ENCODE data around the gene CDCA7. TPM values are rescaled to one million over a fixed set of nuclear protein-coding genes. Genes with fewer than 3 reads are reported as not detected.
"Not testable (repeated sequence)": the region's sequence is repeated elsewhere in the genome, so short reads cannot be mapped to it uniquely, and the experiment has no call there.

The CDCA7 gene
- total and polyA plus RNA-seq, 7 donors = 0.33 to 22.7 (median 3.8) TPM; not detected in 1

- DNase-seq = no peak
- intact Hi-C loops (cut with DNase I) = no loop called here
- no peak for TF ChIP-seq EP300 (IDR thresholded peaks at IDR 0.05)
- no peak for TF ChIP-seq CTCF (IDR thresholded peaks at IDR 0.05)
- TF ChIP-seq POLR2A (IDR thresholded peaks at IDR 0.05) = no peak
- no peak for TF ChIP-seq POLR2AphosphoS5 (IDR thresholded peaks at IDR 0.05)
These were observed 60.2 kb downstream of the CDCA7 start for GRCh38 chr2:173414823-173415322.

GRCh38 chr2:173415431-173416381 is 61.0 kb downstream of the CDCA7 start:
- H3K27ac ChIP-seq = no peak overlapping the region
- no peak for DNase-seq
- no peaks in the 10 kb centered on the region for H3K9me3 ChIP-seq
- H3K27me3 ChIP-seq = no peaks in the 10 kb centered on the region
- intact Hi-C loops (cut with DNase I) = no loop called here
- 82 to 88% methylated on average over 31 of the region's 31 CpGs for WGBS, 2 donors
- no peak overlapping the region for H3K4me3 ChIP-seq
- no peaks in the 10 kb centered on the region for H3K4me1 ChIP-seq
- TF ChIP-seq CTCF (IDR thresholded peaks at IDR 0.05) (no peak), POLR2A (IDR thresholded peaks at IDR 0.05) (no peak), EP300 (IDR thresholded peaks at IDR 0.05) (no peak), POLR2AphosphoS5 (IDR thresholded peaks at IDR 0.05) (no peak)
- no peaks in the 10 kb centered on the region for H3K36me3 ChIP-seq

More at GRCh38 chr2:173414823-173415322, 60.2 kb downstream of the CDCA7 start:
- H3K36me3 ChIP-seq = no peaks in the 10 kb centered on the region
- H3K9me3 ChIP-seq = no peaks in the 10 kb centered on the region
- H3K27ac ChIP-seq = no peak overlapping the region
- no peak overlapping the region for H3K4me3 ChIP-seq
- no peaks in the 10 kb centered on the region for H3K4me1 ChIP-seq
- no peaks in the 10 kb centered on the region for H3K27me3 ChIP-seq
- WGBS, 2 donors = 80 to 83% methylated on average over 1 of the region's 1 CpG

GRCh38 chr2:173416415-173417152 is 61.9 kb downstream of the CDCA7 start:
- intact Hi-C loops (cut with DNase I); H3K27me3 ChIP-seq; H3K4me1 ChIP-seq; H3K9me3 ChIP-seq; DNase-seq; H3K27ac ChIP-seq; H3K36me3 ChIP-seq; H3K4me3 ChIP-seq: not testable (repeated sequence)
- WGBS, 2 donors = 95% methylated on average over 26 of the region's 26 CpGs

- DNase-seq = no peak
- Histone ChIP-seq H3K4me1 (no peaks in the 10 kb centered on the region), H3K27ac (no peak overlapping the region), H3K4me3 (no peak overlapping the region), H3K27me3 (no peaks in the 10 kb centered on the region), H3K36me3 (no peaks in the 10 kb centered on the region), H3K9me3 (no peaks in the 10 kb centered on the region)
- 89 to 95% methylated on average over 4 of the region's 4 CpGs for WGBS, 2 donors
- intact Hi-C loops (cut with DNase I) = no loop called here
- no peak for TF ChIP-seq EP300 (IDR thresholded peaks at IDR 0.05)
- TF ChIP-seq POLR2AphosphoS5 (IDR thresholded peaks at IDR 0.05) = no peak
- TF ChIP-seq POLR2A (IDR thresholded peaks at IDR 0.05) = no peak
- TF ChIP-seq CTCF (IDR thresholded peaks at IDR 0.05) = no peak
These were observed 62.7 kb downstream of the CDCA7 start for GRCh38 chr2:173417341-173417740.

GRCh38 chr2:173417802-173418201 is 63.1 kb downstream of the CDCA7 start:
- H3K27ac ChIP-seq = no peak overlapping the region
- DNase-seq = no peak
- no peaks in the 10 kb centered on the region for H3K36me3 ChIP-seq
- no peaks in the 10 kb centered on the region for H3K9me3 ChIP-seq
- no peaks in the 10 kb centered on the region for H3K27me3 ChIP-seq
- no peaks in the 10 kb centered on the region for H3K4me1 ChIP-seq
- no peak overlapping the region for H3K4me3 ChIP-seq
- TF ChIP-seq POLR2A (IDR thresholded peaks at IDR 0.05) = no peak
- TF ChIP-seq EP300 (IDR thresholded peaks at IDR 0.05) = no peak
- TF ChIP-seq POLR2AphosphoS5 (IDR thresholded peaks at IDR 0.05) = no peak
- intact Hi-C loops (cut with DNase I) = no loop called here
